Liver (tissue), 3 donors: ENCODE measurements around the gene ATP10B.

Source experiments
- FOXA2 ChIP-seq: IDR thresholded peaks from 2 replicates; pipeline ENCODE4 v1.6.1; 2016; ENCODE audit warnings: antibody characterized with exemption
- JUND ChIP-seq, 2 donors: IDR thresholded peaks; 2 replicates each; pipeline ENCODE4 v1.6.1; 2016; ENCODE audit warnings: antibody characterized with exemption in 2 of 2
- ZBTB33 ChIP-seq: IDR thresholded peaks from 2 replicates; pipeline ENCODE4 v1.6.1; 2016; ENCODE audit warnings: antibody characterized with exemption
- TF ChIP-seq, protein P1 (sequence below): fragments of 150-350 bp; IDR thresholded peaks from 2 replicates; pipeline ENCODE4 v1.5.1; 2017; ENCODE audit warnings: improper control_type of control experiment, low read depth, low read length; ENCODE audit not compliant: missing input control
- donor health status: healthy.
- donor health status: healthy.

DNA sequence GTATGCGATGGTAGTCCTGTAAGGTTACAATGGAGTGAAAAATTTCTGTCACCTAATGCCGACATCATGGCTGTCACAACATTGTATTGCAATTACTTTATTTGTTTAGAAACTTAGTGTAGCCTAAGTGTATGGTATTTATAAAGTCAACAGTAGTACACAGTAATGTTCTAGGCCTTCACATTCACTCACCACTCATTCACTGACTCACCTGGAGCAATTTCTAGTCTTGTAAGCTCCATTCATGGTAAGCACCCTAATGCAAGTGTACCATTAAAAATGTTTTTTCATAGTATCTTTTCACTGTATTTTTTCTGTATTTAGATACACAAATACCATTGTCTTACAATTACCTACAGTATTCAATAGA is 58.5 kb downstream of the ATP10B start:
- TF ChIP-seq, protein P1, sequence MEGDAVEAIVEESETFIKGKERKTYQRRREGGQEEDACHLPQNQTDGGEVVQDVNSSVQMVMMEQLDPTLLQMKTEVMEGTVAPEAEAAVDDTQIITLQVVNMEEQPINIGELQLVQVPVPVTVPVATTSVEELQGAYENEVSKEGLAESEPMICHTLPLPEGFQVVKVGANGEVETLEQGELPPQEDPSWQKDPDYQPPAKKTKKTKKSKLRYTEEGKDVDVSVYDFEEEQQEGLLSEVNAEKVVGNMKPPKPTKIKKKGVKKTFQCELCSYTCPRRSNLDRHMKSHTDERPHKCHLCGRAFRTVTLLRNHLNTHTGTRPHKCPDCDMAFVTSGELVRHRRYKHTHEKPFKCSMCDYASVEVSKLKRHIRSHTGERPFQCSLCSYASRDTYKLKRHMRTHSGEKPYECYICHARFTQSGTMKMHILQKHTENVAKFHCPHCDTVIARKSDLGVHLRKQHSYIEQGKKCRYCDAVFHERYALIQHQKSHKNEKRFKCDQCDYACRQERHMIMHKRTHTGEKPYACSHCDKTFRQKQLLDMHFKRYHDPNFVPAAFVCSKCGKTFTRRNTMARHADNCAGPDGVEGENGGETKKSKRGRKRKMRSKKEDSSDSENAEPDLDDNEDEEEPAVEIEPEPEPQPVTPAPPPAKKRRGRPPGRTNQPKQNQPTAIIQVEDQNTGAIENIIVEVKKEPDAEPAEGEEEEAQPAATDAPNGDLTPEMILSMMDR: no peak
- TF ChIP-seq FOXA2 (no peak), ZBTB33 (no peak), JUND (IDR thresholded peaks at IDR 0.05) (no peak)
